Measurements from ENCODE around the gene MAG. TPM values are rescaled to one million over a fixed set of nuclear protein-coding genes. Genes with fewer than 3 reads are reported as not detected.
"Not testable (repeated sequence)": the region's sequence is repeated elsewhere in the genome, so short reads cannot be mapped to it uniquely, and the experiment has no call there.

MAG gene
- total RNA-seq, 2 experiments from 2014 or later, result 0.20 to 0.31 TPM

DNA sequence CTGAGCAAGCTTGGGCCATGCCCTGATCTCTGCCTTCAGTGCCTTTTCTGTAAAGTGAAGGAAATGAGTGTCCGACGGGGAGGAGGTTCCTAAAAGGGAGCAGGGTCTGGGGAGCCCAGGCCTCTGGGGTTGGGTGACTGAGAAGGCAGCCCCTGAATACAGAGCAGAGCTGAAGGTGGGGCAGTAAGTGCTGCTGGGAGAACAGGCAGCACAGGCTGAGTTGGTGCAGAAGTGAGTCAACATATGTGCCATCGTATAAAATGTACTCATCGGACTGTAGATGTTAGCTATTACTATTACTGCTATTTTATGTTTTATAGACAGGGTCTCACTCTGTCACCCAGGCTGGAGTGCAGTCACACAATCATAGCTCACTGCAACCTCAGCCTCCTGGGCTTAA lies 10.7 kb upstream of the MAG start:
- TF ChIP-seq, protein P1, sequence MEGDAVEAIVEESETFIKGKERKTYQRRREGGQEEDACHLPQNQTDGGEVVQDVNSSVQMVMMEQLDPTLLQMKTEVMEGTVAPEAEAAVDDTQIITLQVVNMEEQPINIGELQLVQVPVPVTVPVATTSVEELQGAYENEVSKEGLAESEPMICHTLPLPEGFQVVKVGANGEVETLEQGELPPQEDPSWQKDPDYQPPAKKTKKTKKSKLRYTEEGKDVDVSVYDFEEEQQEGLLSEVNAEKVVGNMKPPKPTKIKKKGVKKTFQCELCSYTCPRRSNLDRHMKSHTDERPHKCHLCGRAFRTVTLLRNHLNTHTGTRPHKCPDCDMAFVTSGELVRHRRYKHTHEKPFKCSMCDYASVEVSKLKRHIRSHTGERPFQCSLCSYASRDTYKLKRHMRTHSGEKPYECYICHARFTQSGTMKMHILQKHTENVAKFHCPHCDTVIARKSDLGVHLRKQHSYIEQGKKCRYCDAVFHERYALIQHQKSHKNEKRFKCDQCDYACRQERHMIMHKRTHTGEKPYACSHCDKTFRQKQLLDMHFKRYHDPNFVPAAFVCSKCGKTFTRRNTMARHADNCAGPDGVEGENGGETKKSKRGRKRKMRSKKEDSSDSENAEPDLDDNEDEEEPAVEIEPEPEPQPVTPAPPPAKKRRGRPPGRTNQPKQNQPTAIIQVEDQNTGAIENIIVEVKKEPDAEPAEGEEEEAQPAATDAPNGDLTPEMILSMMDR (IDR thresholded peaks at IDR 0.05), result no peak
- intact Hi-C loops (cut with micrococcal nuclease), result no loop called here
- no peak overlapping the region for H3K4me3 Mint-ChIP-seq
- ChIA-PET CTCF (no interaction called here), POLR2A (interaction anchor here (1.1 to 1.6 kb wide), 3 partner anchors 9 to 48 kb away, joined by 3 to 5 read pairs (median 3); partner anchors contain the start of gene CD22)
- peaks cover 2% of the 10 kb centered on the region for H3K4me1 Mint-ChIP-seq (ENCODE audit: low read depth)
- peaks cover 16% of the 10 kb centered on the region for H3K27me3 Mint-ChIP-seq
- ATAC-seq (peak; percentile 25), DNase-seq (no peak)
- no peaks in the 10 kb centered on the region for H3K9me3 Mint-ChIP-seq
- H3K27ac Mint-ChIP-seq, result no peak overlapping the region
- no peaks in the 10 kb centered on the region for H3K36me3 Mint-ChIP-seq (ENCODE audit: low read depth)

DNA sequence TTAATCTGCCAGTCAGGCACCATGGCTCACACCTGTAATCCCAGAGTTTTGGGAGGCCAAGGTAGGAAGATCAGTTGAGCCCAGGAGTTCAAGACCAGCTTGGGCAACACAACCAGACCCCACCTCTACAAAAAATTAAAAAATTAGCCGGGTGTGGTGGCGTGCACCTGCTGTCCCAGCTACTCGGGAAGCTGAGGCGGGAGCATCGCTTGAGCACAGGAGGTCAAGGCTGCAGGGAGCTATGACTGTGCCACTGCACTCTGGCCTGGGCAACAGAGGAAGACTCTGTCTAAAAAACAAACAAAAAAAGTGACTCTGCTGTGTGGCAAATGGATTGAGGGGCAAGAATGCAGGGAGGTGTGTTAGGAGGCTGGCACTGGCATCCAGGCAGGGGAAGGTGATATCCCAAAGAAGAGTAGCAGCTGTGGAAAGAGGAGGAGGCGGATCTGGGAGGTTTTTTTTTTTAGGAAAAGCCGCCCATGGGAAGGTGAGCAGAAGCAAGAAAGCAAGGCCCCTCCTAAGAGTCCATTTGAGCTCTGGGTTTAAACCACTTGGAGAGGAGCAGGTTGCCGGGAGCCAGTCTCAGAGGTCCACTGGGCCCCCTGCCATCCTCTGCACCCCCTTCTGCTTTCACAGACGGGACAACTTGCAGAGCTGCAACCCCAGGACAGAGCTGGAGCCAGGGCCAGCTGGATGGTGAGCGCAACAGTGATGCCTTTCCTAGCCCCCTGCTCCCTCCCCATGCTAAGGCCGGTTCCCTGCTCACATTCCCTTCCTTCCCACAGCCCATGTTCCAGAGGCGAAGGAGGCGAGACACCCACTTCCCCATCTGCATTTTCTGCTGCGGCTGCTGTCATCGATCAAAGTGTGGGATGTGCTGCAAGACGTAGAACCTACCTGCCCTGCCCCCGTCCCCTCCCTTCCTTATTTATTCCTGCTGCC lies 7.5 kb upstream of the MAG start:
- intact Hi-C loops (cut with micrococcal nuclease), result no loop called here

DNA sequence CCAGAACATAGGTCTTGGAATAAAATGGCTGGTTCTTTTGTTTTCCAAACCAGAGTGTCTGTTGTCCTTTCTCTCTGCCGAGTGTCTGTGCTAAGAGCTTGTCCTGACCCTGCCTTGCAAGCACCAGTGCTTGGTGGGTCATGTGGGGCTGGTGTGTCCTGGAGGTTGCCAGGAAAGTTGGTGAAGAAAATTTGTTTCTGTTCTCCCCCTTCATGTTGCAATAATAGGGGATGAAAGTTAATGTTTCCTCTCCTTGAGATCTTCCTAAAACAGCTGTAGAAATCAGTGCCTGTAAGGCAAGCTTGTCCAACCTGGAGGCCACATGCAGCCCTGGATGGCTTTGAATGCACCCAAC lies 6.9 kb upstream of the MAG start:
- Mint-ChIP-seq H3K9me3 (no peaks in the 10 kb centered on the region), H3K27ac (no peak overlapping the region), H3K4me1 (ENCODE audit: low read depth) (peaks cover 2% of the 10 kb centered on the region), H3K27me3 (peaks cover 16% of the 10 kb centered on the region), H3K4me3 (no peak overlapping the region), H3K36me3 (ENCODE audit: low read depth) (no peaks in the 10 kb centered on the region)
- intact Hi-C loops (cut with micrococcal nuclease), result no loop called here
- CTCF ChIA-PET, result interaction anchor here (0.9 to 1.6 kb wide), 2 partner anchors 9 to 10 kb away, joined by 3 to 4 read pairs; no protein-coding TSS in a partner anchor
- POLR2A ChIA-PET, result no interaction called here
- no peak for ATAC-seq
- no peak for DNase-seq
- TF ChIP-seq, protein P1 (IDR thresholded peaks at IDR 0.05), result no peak

More for the DNA sequence above, 7.5 kb upstream of the MAG start:
- Mint-ChIP-seq H3K27me3 (peaks cover 16% of the 10 kb centered on the region), H3K9me3 (no peaks in the 10 kb centered on the region), H3K27ac (no peak overlapping the region), H3K36me3 (ENCODE audit: low read depth) (no peaks in the 10 kb centered on the region), H3K4me1 (ENCODE audit: low read depth) (peaks cover 2% of the 10 kb centered on the region), H3K4me3 (no peak overlapping the region)
- DNase-seq (no peak), ATAC-seq (no peak)
- TF ChIP-seq, protein P1 (IDR thresholded peaks at IDR 0.05), result no peak
- POLR2A ChIA-PET, result no interaction called here
- CTCF ChIA-PET, result interaction anchor here (0.9 kb wide), 1 partner anchor 11 kb away, joined by 4 read pairs; no protein-coding TSS in a partner anchor

DNA sequence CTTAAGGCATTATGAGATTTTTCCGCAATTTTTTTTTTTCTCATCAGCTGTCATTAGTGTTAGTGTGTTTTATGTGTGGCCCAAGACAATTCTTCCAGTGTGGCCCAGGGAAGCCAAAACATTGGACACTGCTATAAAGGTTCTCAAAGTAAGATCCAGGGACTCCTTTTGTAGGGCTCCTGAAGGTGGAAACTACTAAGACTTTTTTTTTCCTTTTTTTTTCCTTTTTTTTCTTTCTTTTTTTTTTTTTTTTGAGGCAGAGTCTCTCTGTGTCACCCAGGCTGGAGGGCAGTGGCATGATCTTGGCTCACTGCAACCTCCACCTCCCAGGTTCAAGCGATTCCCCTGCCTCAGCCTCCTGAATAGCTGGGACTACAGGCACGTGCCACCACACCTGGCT lies 6.5 kb upstream of the MAG start:
- peaks cover 16% of the 10 kb centered on the region for H3K27me3 Mint-ChIP-seq
- H3K27ac Mint-ChIP-seq; H3K36me3 Mint-ChIP-seq (ENCODE audit: low read depth); H3K9me3 Mint-ChIP-seq; DNase-seq; H3K4me3 Mint-ChIP-seq; H3K4me1 Mint-ChIP-seq (ENCODE audit: low read depth); POLR2A ChIA-PET; intact Hi-C loops (cut with micrococcal nuclease); ATAC-seq: not testable (repeated sequence)
- CTCF ChIA-PET, result interaction anchor here (1.6 kb wide), 1 partner anchor 10 kb away, joined by 3 read pairs; no protein-coding TSS in a partner anchor

DNA sequence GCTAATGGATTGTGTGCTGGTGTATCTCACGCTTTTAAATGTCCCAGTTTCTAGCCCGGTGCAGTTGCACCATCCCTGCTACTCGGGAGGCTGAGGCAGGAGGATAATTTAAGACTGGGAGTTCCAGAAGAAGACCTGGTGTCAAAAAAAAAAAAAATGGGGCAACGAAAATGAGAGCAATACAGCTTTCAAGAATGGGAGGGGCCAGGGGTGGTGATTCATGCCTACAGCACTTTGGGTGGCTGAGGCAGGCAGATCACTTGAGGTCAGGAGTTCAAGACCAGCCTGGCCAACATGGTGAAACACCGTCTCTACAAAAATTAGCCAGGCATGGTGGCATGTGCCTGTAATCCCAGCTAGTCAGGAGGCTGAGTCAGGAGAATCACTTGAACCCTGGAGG lies 5.9 kb upstream of the MAG start:
- intact Hi-C loops (cut with micrococcal nuclease), result not testable (repeated sequence)

DNA sequence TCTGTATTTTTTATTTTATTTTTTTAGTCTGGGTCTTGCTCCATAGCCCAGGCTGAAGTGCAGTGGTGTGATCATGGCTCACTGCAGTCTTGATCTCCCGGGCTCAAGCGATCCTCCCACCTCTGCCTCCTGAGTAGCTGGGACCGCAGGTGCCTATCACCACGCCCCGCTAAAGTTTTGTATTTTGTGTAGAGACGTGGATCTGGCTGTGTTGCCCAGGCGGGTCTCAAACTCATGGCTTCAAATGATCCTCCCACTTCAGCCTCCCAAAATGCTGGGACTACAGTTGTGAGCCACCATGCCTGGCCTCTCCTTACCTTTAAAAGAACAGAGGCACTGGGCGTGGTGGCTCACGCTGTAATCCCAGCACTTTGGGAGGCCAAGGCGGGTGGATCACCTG lies 4.2 kb upstream of the MAG start:
- ChIA-PET POLR2A (no interaction called here), CTCF (no interaction called here)
- H3K27me3 Mint-ChIP-seq, result peaks cover 11% of the 10 kb centered on the region
- TF ChIP-seq, protein P1 (IDR thresholded peaks at IDR 0.05), result no peak
- H3K4me1 Mint-ChIP-seq (ENCODE audit: low read depth), result no peaks in the 10 kb centered on the region
- intact Hi-C loops (cut with micrococcal nuclease), result no loop called here
- no peaks in the 10 kb centered on the region for H3K9me3 Mint-ChIP-seq
- H3K4me3 Mint-ChIP-seq, result no peak overlapping the region
- ATAC-seq (no peak), DNase-seq (no peak)
- no peaks in the 10 kb centered on the region for H3K36me3 Mint-ChIP-seq (ENCODE audit: low read depth)
- H3K27ac Mint-ChIP-seq, result no peak overlapping the region

More for the DNA sequence above, 5.9 kb upstream of the MAG start:
- H3K4me3 Mint-ChIP-seq; POLR2A ChIA-PET; H3K36me3 Mint-ChIP-seq (ENCODE audit: low read depth); ATAC-seq; H3K9me3 Mint-ChIP-seq; DNase-seq; H3K27ac Mint-ChIP-seq; H3K4me1 Mint-ChIP-seq (ENCODE audit: low read depth): not testable (repeated sequence)
- CTCF ChIA-PET, result interaction anchor here (1.6 kb wide), 1 partner anchor 10 kb away, joined by 3 read pairs; no protein-coding TSS in a partner anchor
- H3K27me3 Mint-ChIP-seq, result peaks cover 16% of the 10 kb centered on the region

Measured in activated CD8-positive, alpha-beta T cell treated with anti-CD3 and anti-CD28 coated beads for 36 hours (primary cell).